GM12865 (cell line): Measurements from ENCODE around the gene AOAH.

Source experiments
- DNase-seq: peaks from one replicate; pipeline ENCODE4 v3.0.0; 2010; ENCODE audit warnings: low read depth
- H3K4me3 ChIP-seq: 2 replicates; pipeline ENCODE4 v1.5.1; 2011; ENCODE audit warnings: mild to moderate bottlenecking, low read depth, low read length, control low read depth
- TF ChIP-seq, protein P1 (sequence below): IDR thresholded peaks from 2 replicates; pipeline ENCODE4 v1.5.1; 2011; ENCODE audit warnings: low read length, control low read depth, low read depth, inconsistent platforms; ENCODE audit not compliant: insufficient read depth; ENCODE audit errors: missing control alignments

AOAH gene

DNA sequence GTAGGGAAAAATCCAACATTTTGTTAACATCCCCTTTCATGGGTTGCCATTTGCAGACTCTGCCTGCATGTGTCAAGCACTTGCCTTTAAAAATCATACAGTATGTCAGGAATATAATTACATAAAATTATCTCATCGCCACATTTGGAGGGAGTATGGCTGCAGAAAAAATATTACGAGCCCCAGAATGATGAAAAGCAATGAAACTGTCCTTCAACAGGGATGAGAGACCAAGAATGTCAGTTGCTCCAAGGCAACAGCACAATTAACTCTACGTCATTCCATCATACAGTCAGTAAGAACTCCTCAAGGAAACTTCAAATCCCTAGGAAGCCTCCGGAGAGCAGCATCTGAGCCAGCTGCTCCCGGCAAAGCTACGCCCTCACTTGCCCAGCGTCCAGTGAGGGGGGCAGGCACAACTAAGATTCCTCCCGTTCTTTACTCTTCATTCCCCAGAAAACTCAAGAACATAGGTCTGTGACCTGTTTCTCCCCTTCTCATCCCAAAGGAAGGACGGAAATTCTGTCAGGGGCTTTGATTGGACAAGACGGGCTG, 201.8 kb downstream of the AOAH start:
- no peak overlapping the region for H3K4me3 ChIP-seq
- TF ChIP-seq, protein P1, sequence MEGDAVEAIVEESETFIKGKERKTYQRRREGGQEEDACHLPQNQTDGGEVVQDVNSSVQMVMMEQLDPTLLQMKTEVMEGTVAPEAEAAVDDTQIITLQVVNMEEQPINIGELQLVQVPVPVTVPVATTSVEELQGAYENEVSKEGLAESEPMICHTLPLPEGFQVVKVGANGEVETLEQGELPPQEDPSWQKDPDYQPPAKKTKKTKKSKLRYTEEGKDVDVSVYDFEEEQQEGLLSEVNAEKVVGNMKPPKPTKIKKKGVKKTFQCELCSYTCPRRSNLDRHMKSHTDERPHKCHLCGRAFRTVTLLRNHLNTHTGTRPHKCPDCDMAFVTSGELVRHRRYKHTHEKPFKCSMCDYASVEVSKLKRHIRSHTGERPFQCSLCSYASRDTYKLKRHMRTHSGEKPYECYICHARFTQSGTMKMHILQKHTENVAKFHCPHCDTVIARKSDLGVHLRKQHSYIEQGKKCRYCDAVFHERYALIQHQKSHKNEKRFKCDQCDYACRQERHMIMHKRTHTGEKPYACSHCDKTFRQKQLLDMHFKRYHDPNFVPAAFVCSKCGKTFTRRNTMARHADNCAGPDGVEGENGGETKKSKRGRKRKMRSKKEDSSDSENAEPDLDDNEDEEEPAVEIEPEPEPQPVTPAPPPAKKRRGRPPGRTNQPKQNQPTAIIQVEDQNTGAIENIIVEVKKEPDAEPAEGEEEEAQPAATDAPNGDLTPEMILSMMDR, result no peak
- DNase-seq, result no peak

DNA sequence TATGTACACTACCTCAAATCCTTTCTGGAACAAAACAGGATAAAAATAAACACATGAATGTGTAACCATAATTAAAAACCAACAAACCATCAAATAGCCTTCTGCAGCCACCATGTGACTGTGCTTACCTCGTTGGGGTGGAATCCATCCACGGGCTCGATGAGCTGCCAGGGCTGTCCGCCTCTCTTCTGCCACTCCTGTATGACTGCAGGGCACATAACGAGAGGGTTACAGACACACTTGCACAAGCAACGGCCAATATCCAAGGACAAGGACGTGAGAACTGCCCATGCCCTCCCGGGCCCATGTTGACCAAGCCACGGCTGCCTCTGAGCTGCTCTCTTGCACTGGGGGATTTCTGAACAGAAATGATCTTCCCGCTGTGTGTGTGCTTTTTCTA, 202.4 kb downstream of the AOAH start:
- TF ChIP-seq, protein P1, result no peak
- DNase-seq, result no peak
- no peak overlapping the region for H3K4me3 ChIP-seq

DNA sequence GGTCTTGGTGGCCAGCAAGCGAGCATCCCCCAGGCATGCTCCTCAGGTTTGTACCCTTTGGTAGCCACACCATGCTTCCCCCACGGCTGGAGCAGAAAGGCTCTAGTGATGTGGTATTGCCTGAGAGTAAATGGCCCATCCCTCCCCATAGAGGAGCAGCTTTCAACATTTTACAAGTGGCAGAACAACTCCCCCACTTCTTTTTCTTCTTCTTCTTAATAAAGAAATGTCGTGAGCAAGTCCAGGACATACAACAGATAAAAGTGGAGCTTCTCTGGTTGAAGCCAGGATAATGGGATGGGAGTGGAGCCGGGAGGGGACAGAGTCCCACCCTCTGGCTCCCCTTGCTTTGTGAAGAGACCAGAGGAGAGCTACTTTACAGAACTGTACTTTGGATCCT, 203.2 kb downstream of the AOAH start:
- TF ChIP-seq, protein P1, result no peak
- DNase-seq, result no peak
- no peak overlapping the region for H3K4me3 ChIP-seq

DNA sequence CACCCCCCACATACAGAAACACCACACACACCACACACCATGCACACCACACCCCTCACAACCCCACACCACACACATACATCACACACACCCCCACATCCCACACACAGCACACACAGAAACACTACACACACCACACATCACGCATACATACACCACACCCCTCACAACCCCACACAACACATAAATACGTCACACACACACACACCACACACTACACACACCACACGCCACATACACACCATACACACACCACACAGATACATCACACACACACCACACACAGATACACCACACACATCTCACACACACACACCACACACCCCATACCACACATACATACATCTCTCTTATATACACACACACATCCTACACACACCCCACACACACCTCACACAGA, 208.4 kb downstream of the AOAH start:
- no peak for DNase-seq
- TF ChIP-seq, protein P1, result no peak
- no peak overlapping the region for H3K4me3 ChIP-seq

DNA sequence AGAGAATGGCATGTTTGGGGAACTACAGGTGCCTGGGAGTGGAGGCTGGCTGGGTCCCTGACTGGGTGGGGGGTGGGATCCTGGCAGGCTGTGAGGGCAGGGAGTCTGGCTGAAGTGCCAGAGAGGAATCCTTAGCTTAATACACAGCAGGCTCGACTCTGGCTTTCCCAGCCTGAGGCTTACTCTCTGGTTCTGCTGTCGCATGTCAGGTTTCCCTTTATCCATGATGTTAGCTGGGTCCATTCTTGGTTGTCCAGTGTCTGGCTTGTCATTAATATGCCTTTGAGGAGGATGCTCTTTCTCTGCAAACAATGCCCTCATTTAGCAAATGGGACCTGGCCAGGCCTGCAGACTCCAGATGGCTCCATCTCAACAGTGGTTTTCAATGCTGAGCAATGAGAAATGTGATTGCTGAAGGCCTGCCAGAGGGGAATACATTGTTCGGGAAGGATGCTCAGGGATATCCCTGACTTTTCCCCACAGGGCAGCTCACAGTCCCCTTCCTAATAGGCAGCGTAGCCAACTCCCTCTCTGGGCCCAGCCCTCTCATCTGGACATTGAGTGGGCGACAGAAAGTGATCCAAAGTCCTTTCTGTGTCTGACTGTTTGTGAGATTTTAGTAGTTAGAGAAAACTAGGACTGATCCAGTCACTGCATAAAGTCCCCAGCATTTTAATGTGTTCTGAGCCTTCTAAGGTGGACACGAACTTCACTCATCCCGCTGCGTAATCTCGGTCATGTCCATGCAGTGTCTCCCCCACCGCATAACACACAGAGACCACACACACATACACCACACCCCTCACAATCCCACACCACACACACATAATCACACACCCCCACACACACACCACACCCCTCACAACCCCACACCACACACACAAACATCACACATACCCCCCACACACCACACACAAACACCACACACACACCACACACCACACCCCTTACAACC, 209.7 kb downstream of the AOAH start:
- DNase-seq, result no peak
- no peak overlapping the region for H3K4me3 ChIP-seq
- TF ChIP-seq, protein P1, result no peak

DNA sequence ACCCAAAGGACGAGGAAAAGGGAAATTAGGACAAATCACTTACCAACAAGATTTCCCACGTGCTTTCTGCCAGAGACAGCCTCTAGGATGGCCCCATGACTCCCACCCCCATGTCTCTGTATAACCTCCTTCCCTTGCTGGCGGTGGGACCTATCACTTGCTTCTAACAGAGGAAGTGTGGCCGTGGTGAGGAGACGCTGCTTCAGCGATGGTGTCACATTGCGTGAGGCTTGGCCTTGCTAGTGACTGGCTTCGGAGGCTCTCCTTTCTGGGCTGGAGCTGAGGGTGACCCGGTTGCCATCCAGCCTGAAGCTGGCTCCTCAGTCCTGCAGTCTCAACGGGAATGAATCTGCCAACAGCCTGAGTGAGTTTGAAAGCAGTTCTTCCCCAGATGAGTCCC, 210.9 kb downstream of the AOAH start:
- TF ChIP-seq, protein P1, result no peak
- no peak for DNase-seq
- H3K4me3 ChIP-seq, result no peak overlapping the region

DNA sequence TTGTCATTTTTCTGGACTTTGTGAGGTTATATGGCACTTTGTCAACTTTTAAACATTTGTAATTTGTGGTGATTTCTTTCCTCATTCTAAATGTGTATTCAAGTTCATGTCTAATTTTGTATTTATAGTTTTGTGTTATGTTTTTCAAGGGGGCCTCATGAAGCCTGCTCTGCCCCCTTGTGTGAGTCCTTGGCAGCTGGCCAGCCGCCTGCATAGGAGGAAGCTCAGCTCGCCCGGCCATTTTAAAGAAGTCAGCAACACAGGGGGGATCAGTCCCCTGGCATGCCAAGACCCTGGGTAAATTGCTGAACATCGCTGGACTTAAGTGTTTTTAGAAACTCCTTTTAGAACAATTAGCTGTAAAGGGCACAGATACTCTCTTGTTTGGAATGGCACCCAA, 211.7 kb downstream of the AOAH start:
- no peak overlapping the region for H3K4me3 ChIP-seq
- DNase-seq, result no peak
- TF ChIP-seq, protein P1, result no peak
